NCI-H146 (cell line): Measurements from ENCODE around the gene PRPSAP1.
"Not testable (repeated sequence)": the region's sequence is repeated elsewhere in the genome, so short reads cannot be mapped to it uniquely, and the experiment has no call there.

Source experiments
- DNase-seq: peaks from one replicate; lab custom pipeline; 2025; lab: John Stamatoyannopoulos, UW

PRPSAP1 gene

GRCh38 chr17:76276461-76277299, 77.0 kb downstream of the PRPSAP1 start:
- no peak for DNase-seq

- no peak for DNase-seq
Measured at GRCh38 chr17:76276069-76276431, 77.7 kb downstream of the PRPSAP1 start.

- DNase-seq: no peak
Measured at GRCh38 chr17:76275382-76276068, 78.2 kb downstream of the PRPSAP1 start.

GRCh38 chr17:76274112-76274956, 79.4 kb downstream of the PRPSAP1 start:
- DNase-seq: no peak

- DNase-seq: no peak
Measured at GRCh38 chr17:76273445-76274111, 80.1 kb downstream of the PRPSAP1 start.

GRCh38 chr17:76272541-76273444, 80.9 kb downstream of the PRPSAP1 start:
- no peak for DNase-seq

GRCh38 chr17:76271669-76272540, 81.8 kb downstream of the PRPSAP1 start:
- no peak for DNase-seq

- DNase-seq: no peak
Measured at GRCh38 chr17:76270770-76271668, 82.7 kb downstream of the PRPSAP1 start.

- DNase-seq: no peak
Measured at GRCh38 chr17:76270127-76270592, 83.6 kb downstream of the PRPSAP1 start.

- DNase-seq: no peak
Measured at GRCh38 chr17:76268991-76269981, 84.4 kb downstream of the PRPSAP1 start.

- no peak for DNase-seq
Measured at GRCh38 chr17:76268015-76268749, 85.5 kb downstream of the PRPSAP1 start.

- DNase-seq: not testable (repeated sequence)
Measured at GRCh38 chr17:76267581-76268001, 86.1 kb downstream of the PRPSAP1 start.

GRCh38 chr17:76267051-76267576, 86.6 kb downstream of the PRPSAP1 start:
- DNase-seq: no peak

- DNase-seq: peak; percentile 19
Measured at GRCh38 chr17:76266244-76266938, 87.3 kb downstream of the PRPSAP1 start.

- DNase-seq: peak; percentile 56
Measured at GRCh38 chr17:76265624-76266243, 88.0 kb downstream of the PRPSAP1 start.
